ENCODE results near the gene GPR26.

GPR26 gene

GRCh38 chr10:123741146-123741545, 75.0 kb downstream of the GPR26 start:
- no peaks in the 10 kb centered on the region for H3K4me1 ChIP-seq (ENCODE audit: insufficient read depth, low read length)
- H3K27ac ChIP-seq (ENCODE audit: low read depth, low read length), result no peak overlapping the region
- no peaks in the 10 kb centered on the region for H3K36me3 ChIP-seq (ENCODE audit: insufficient read depth, low read length)
- 88% methylated on average over 7 of the region's 7 CpGs for WGBS
- H3K27me3 ChIP-seq (ENCODE audit: insufficient read depth, low read length), result no peaks in the 10 kb centered on the region
- H3K9ac ChIP-seq (ENCODE audit: low read depth, low read length), result no peak overlapping the region
- no peaks in the 10 kb centered on the region for H3K9me3 ChIP-seq (ENCODE audit: insufficient read depth, low read depth, low read length)
- H3K4me3 ChIP-seq (ENCODE audit: low read length), result no peak overlapping the region

GRCh38 chr10:123741711-123742110, 75.6 kb downstream of the GPR26 start:
- no peaks in the 10 kb centered on the region for H3K27me3 ChIP-seq (ENCODE audit: insufficient read depth, low read length)
- no peaks in the 10 kb centered on the region for H3K36me3 ChIP-seq (ENCODE audit: insufficient read depth, low read length)
- WGBS, result 91% methylated on average over 5 of the region's 5 CpGs

GRCh38 chr10:123742751-123743440, 76.7 kb downstream of the GPR26 start:
- H3K27me3 ChIP-seq (ENCODE audit: insufficient read depth, low read length), result no peaks in the 10 kb centered on the region
- no peak overlapping the region for H3K9ac ChIP-seq (ENCODE audit: low read depth, low read length)
- H3K4me1 ChIP-seq (ENCODE audit: insufficient read depth, low read length), result peaks cover 5% of the 10 kb centered on the region
- no peaks in the 10 kb centered on the region for H3K36me3 ChIP-seq (ENCODE audit: insufficient read depth, low read length)
- no peaks in the 10 kb centered on the region for H3K9me3 ChIP-seq (ENCODE audit: insufficient read depth, low read depth, low read length)
- no peak overlapping the region for H3K27ac ChIP-seq (ENCODE audit: low read depth, low read length)
- 87% methylated on average over 10 of the region's 10 CpGs for WGBS
- H3K4me3 ChIP-seq (ENCODE audit: low read length), result no peak overlapping the region

More at GRCh38 chr10:123741711-123742110, 75.6 kb downstream of the GPR26 start:
- H3K9me3 ChIP-seq (ENCODE audit: insufficient read depth, low read depth, low read length), result no peaks in the 10 kb centered on the region
- no peaks in the 10 kb centered on the region; the same call in 1 of the 2 replicates for H3K4me1 ChIP-seq (ENCODE audit: insufficient read depth, low read length)
- H3K4me3 ChIP-seq (ENCODE audit: low read length), result no peak overlapping the region
- no peak overlapping the region for H3K27ac ChIP-seq (ENCODE audit: low read depth, low read length)
- no peak overlapping the region for H3K9ac ChIP-seq (ENCODE audit: low read depth, low read length)

GRCh38 chr10:123743441-123744223, 77.5 kb downstream of the GPR26 start:
- peaks cover 5% of the 10 kb centered on the region for H3K4me1 ChIP-seq (ENCODE audit: insufficient read depth, low read length)
- no peak overlapping the region for H3K27ac ChIP-seq (ENCODE audit: low read depth, low read length)
- H3K9ac ChIP-seq (ENCODE audit: low read depth, low read length), result no peak overlapping the region
- no peak overlapping the region for H3K4me3 ChIP-seq (ENCODE audit: low read length)
- H3K9me3 ChIP-seq (ENCODE audit: insufficient read depth, low read depth, low read length), result no peaks in the 10 kb centered on the region
- no peaks in the 10 kb centered on the region for H3K36me3 ChIP-seq (ENCODE audit: insufficient read depth, low read length)
- WGBS, result 80% methylated on average over 13 of the region's 13 CpGs
- H3K27me3 ChIP-seq (ENCODE audit: insufficient read depth, low read length), result no peaks in the 10 kb centered on the region

GRCh38 chr10:123744224-123744536, 78.0 kb downstream of the GPR26 start:
- Histone ChIP-seq H3K9ac (ENCODE audit: low read depth, low read length) (no peak overlapping the region), H3K4me3 (ENCODE audit: low read length) (no peak overlapping the region), H3K9me3 (ENCODE audit: insufficient read depth, low read depth, low read length) (no peaks in the 10 kb centered on the region), H3K36me3 (ENCODE audit: insufficient read depth, low read length) (no peaks in the 10 kb centered on the region), H3K27me3 (ENCODE audit: insufficient read depth, low read length) (no peaks in the 10 kb centered on the region), H3K27ac (ENCODE audit: low read depth, low read length) (no peak overlapping the region), H3K4me1 (ENCODE audit: insufficient read depth, low read length) (peaks cover 5% of the 10 kb centered on the region)
- WGBS, result 88% methylated on average over 5 of the region's 6 CpGs
